ENCODE data around the gene LIPG.

DNA sequence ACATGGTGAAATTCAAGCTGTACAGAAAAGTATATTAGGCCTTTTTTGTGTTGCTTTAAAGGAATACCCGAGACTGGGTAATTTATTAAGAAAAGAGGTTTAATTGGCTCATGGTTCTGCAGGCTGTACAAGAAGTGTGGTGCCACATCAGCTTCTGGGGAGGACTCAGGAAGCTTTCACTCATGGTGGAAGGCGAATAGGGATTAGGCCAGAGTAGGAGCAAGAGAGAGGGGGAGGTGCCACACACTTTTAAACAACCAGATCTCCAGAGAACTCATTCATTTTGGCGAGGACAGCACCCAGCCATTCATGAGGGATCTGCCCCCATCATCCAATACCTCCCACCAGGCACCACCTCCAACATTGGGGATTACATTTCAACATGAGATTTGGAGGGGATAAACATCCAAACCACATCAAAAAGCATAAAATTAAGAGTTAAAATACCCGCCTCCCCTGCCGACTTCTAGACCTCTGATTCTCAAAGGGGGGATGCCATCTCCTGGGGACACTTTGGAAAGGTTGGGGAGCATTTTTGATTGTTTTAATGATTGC, 15.1 kb upstream of the LIPG start:
- TF ChIP-seq, protein P1, sequence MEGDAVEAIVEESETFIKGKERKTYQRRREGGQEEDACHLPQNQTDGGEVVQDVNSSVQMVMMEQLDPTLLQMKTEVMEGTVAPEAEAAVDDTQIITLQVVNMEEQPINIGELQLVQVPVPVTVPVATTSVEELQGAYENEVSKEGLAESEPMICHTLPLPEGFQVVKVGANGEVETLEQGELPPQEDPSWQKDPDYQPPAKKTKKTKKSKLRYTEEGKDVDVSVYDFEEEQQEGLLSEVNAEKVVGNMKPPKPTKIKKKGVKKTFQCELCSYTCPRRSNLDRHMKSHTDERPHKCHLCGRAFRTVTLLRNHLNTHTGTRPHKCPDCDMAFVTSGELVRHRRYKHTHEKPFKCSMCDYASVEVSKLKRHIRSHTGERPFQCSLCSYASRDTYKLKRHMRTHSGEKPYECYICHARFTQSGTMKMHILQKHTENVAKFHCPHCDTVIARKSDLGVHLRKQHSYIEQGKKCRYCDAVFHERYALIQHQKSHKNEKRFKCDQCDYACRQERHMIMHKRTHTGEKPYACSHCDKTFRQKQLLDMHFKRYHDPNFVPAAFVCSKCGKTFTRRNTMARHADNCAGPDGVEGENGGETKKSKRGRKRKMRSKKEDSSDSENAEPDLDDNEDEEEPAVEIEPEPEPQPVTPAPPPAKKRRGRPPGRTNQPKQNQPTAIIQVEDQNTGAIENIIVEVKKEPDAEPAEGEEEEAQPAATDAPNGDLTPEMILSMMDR (IDR thresholded peaks at IDR 0.05; ENCODE audit: poor library complexity): no peak
- no peak for TF ChIP-seq EZH2 (IDR thresholded peaks at IDR 0.05; ENCODE audit: borderline replicate concordance)
- no peak for TF ChIP-seq EZH2phosphoT487 (IDR thresholded peaks at IDR 0.05; ENCODE audit: low read depth, severe bottlenecking, unreplicated experiment)
